PC-3 (cell line): ENCODE data around the gene ALX4. TPM values are rescaled to one million over a fixed set of nuclear protein-coding genes. Genes with fewer than 3 reads are reported as not detected.

Experiments
- ATAC-seq: fragments of 200-7000 bp; cut with Tn5 transposase; 2 replicates; pipeline ENCODE4 v1.9.1; 2020; ENCODE audit warnings: mild to moderate bottlenecking, moderate library complexity
- BruUV-seq: library from RNA; stranded (reverse); fragments of 400-500 nt; replicated peaks from 2 replicates; lab custom pipeline; 2021; lab: Mats Ljungman, UMichigan
- CTCF ChIA-PET: fragments of 300-600 bp; sonication (Branson Sonifier 250); formaldehyde crosslinking; loops from one replicate; lab custom pipeline; 2022; ENCODE audit warnings: antibody characterized with exemption; lab: Charles Lee
- POLR2A ChIA-PET: fragments of 300-600 bp; sonication (Branson Sonifier 250); formaldehyde crosslinking; loops from one replicate; lab custom pipeline; 2022; ENCODE audit warnings: antibody characterized with exemption; ENCODE audit not compliant: unreplicated experiment; lab: Charles Lee
- DNase-seq: peaks from one replicate; pipeline ENCODE4 v3.0.0-alpha.2; 2015
- H2AFZ ChIP-seq: fragments of 300-600 bp; sonication (generic); 2 replicates; pipeline ENCODE4 v1.6.0; 2016; ENCODE audit warnings: antibody characterized with exemption, low read length
- H3F3A ChIP-seq: fragments of 300-600 bp; sonication (generic); one replicate; pipeline ENCODE4 v1.6.0; 2017; ENCODE audit warnings: antibody characterized with exemption, low read length, control low read depth, mild to moderate bottlenecking; ENCODE audit not compliant: unreplicated experiment
- H3K27ac ChIP-seq: fragments of 300-600 bp; sonication (generic); 2 replicates; pipeline ENCODE4 v1.5.1; 2016; ENCODE audit warnings: mild to moderate bottlenecking, low read length
- H3K27me3 ChIP-seq: fragments of 300-600 bp; sonication (generic); 2 replicates; pipeline ENCODE4 v1.6.1; 2016; ENCODE audit warnings: low read length, mixed read lengths
- H3K36me3 ChIP-seq: fragments of 300-600 bp; sonication (generic); 2 replicates; pipeline ENCODE4 v1.6.1; 2016; ENCODE audit warnings: low read depth, mixed run types, low read length, mixed read lengths
- H3K4me1 ChIP-seq: fragments of 300-600 bp; sonication (generic); 2 replicates; pipeline ENCODE4 v1.5.1; 2016; ENCODE audit warnings: low read length; ENCODE audit not compliant: insufficient read depth
- H3K4me2 ChIP-seq: fragments of 300-600 bp; sonication (generic); 2 replicates; pipeline ENCODE4 v1.6.0; 2016; ENCODE audit warnings: low read length
- H3K4me3 ChIP-seq: fragments of 300-600 bp; sonication (generic); 2 replicates; pipeline ENCODE4 v1.5.1; 2016; ENCODE audit warnings: mild to moderate bottlenecking, low read length, mixed read lengths
- H3K79me2 ChIP-seq: fragments of 300-600 bp; sonication (generic); 2 replicates; pipeline ENCODE4 v1.6.1; 2017; ENCODE audit warnings: low read length, mixed read lengths
- H3K9ac ChIP-seq: fragments of 300-600 bp; sonication (generic); 2 replicates; pipeline ENCODE4 v1.6.0; 2016; ENCODE audit warnings: mild to moderate bottlenecking, low read length
- H3K9me2 ChIP-seq: fragments of 300-600 bp; sonication (generic); replicated peaks from 2 replicates; pipeline ENCODE4 v1.6.1; 2016; ENCODE audit warnings: mixed run types, low read length, mixed read lengths
- H3K9me3 ChIP-seq: fragments of 300-600 bp; sonication (generic); 2 replicates; pipeline ENCODE4 v1.6.1; 2016; ENCODE audit warnings: low read length, mixed read lengths
- H4K20me1 ChIP-seq: fragments of 300-600 bp; sonication (generic); 2 replicates; pipeline ENCODE4 v1.6.1; 2016; ENCODE audit warnings: low read length, mixed read lengths
- EZH2 ChIP-seq: fragments of 300-600 bp; sonication (generic); IDR thresholded peaks from one replicate; pipeline ENCODE4 v1.6.1; 2017; ENCODE audit warnings: antibody characterized with exemption, mild to moderate bottlenecking, low read length; ENCODE audit not compliant: unreplicated experiment
- EZH2phosphoT487 ChIP-seq: fragments of 300-600 bp; sonication (generic); IDR thresholded peaks from 2 replicates; pipeline ENCODE4 v1.6.1; 2018; ENCODE audit warnings: mild to moderate bottlenecking, antibody characterized with exemption, low read length, borderline replicate concordance
- intact Hi-C: fragments of 100-400 bp; cut with micrococcal nuclease; formaldehyde crosslinking; loops from 2 replicates; pipeline ENCODE4 v1.9.0; 2023
- total RNA-seq: library from RNA; depleted of rRNA; stranded (reverse); fragments of >200 nt; gene quantifications from 2 replicates; pipeline ENCODE4 v1.2.3, GENCODE V29; 2014
- TF ChIP-seq, protein P1 (sequence below): fragments of 300-600 bp; sonication (generic); conservative IDR thresholded peaks from 2 replicates; pipeline ENCODE4 v1.5.1; 2017; ENCODE audit warnings: antibody characterized with exemption, low read depth, mild to moderate bottlenecking, low read length

The ALX4 gene
- total RNA-seq, 1 experiment from 2014 or later = not detected

DNA sequence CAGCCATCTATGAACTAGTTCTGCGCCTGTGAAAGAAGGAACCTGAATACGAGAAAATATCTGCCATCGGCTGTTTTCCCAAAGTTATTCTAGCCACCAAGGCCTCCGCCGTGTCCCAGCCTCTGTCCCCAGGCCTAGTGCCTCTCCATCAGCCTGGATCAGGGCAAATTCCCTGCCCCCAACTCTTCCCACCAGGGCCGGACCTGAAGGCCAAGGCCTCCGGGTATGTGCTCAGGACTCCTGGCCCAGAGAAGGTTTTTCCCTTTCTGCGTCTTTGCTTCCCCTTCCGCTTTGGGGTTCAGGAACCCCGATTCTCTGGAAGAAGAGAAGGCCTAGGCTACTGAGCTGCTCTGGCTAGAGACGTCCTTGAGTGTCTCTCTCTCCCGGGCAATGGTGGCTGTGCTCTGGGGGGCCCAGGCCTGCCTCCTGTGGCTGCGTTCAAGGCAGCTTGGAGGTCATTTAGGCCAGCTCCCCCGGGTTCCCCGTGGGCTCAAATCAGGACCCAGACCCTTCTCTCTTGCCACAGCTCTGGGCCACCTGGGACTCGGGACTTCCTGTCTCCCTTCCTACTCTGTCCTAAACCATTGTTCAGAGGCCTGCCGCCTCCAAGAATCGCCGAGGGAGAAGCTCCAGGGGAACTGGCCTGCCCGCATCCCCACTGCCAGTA lies 1.6 kb downstream of the ALX4 start:
- intact Hi-C loops = no loop called here
- CTCF ChIA-PET = no interaction called here
- no peak overlapping the region for H3K9ac ChIP-seq
- TF ChIP-seq, protein P1, sequence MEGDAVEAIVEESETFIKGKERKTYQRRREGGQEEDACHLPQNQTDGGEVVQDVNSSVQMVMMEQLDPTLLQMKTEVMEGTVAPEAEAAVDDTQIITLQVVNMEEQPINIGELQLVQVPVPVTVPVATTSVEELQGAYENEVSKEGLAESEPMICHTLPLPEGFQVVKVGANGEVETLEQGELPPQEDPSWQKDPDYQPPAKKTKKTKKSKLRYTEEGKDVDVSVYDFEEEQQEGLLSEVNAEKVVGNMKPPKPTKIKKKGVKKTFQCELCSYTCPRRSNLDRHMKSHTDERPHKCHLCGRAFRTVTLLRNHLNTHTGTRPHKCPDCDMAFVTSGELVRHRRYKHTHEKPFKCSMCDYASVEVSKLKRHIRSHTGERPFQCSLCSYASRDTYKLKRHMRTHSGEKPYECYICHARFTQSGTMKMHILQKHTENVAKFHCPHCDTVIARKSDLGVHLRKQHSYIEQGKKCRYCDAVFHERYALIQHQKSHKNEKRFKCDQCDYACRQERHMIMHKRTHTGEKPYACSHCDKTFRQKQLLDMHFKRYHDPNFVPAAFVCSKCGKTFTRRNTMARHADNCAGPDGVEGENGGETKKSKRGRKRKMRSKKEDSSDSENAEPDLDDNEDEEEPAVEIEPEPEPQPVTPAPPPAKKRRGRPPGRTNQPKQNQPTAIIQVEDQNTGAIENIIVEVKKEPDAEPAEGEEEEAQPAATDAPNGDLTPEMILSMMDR = no peak
- TF ChIP-seq EZH2 (no peak), EZH2phosphoT487 (no peak)
- H3K9me2 ChIP-seq = no peaks in the 10 kb centered on the region
- no peaks in the 10 kb centered on the region for H3K4me1 ChIP-seq
- H3K36me3 ChIP-seq = no peaks in the 10 kb centered on the region
- ATAC-seq (no peak), DNase-seq (no peak)
- no peaks in the 10 kb centered on the region for H3K79me2 ChIP-seq
- H3K4me3 ChIP-seq = no peak overlapping the region
- H3K27ac ChIP-seq = no peak overlapping the region
- H3F3A ChIP-seq = no peaks in the 10 kb centered on the region
- no peaks in the 10 kb centered on the region for H3K9me3 ChIP-seq
- H4K20me1 ChIP-seq = no peaks in the 10 kb centered on the region
- no peak overlapping the region for H3K4me2 ChIP-seq
- BruUV-seq = no TSS peak
- POLR2A ChIA-PET = no interaction called here
- peaks cover 49% of the 10 kb centered on the region for H3K27me3 ChIP-seq
- H2AFZ ChIP-seq = no peak overlapping the region

DNA sequence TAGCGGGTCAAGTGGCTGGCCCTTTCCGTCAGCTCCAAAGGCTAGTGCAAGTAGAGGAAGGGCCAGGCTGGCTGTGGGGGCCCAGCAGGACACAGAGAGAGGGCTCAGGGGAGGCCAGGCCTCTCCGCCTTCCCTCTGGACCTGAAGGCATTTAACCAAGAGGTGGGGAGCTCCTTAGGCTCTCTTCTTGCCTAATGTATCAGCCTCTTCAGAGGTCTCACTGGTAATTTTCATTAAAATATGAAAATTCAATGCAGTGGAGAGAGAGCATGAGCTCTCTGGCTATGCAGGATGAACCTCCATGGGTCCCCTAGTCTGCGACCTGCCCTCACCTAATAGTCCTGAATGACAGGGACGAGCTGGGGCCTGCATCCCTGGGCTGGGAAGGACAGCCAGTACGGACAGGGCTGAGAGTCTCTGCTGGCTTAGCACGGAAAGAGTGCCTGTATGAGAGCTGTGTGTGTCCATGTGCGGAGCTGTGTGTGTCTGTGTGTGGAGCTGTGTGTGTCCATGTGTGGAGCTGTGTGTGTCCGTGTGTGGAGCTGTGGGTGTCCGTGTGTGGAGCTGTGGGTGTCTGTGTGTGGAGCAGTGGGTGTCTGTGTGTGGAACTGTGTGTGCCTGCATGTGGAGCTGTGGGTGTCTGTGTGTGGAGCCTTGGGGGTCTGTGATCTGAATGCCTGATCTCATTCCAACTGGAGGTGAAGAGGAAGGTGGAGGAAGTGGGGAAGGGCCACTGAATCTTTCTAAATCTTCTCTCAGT lies 2.4 kb downstream of the ALX4 start:
- no peaks in the 10 kb centered on the region for H3K4me1 ChIP-seq

More for the DNA sequence above, 2.4 kb downstream of the ALX4 start:
- DNase-seq = no peak
- Histone ChIP-seq H4K20me1 (no peaks in the 10 kb centered on the region), H3K36me3 (no peaks in the 10 kb centered on the region), H3K4me3 (no peak overlapping the region), H3K27ac (no peak overlapping the region), H3K27me3 (peaks cover 42% of the 10 kb centered on the region), H3K4me2 (no peak overlapping the region), H2AFZ (no peak overlapping the region), H3F3A (no peaks in the 10 kb centered on the region), H3K9me3 (no peaks in the 10 kb centered on the region), H3K9ac (no peak overlapping the region), H3K9me2 (no peaks in the 10 kb centered on the region), H3K79me2 (no peaks in the 10 kb centered on the region)
- ATAC-seq = no peak
- ChIA-PET POLR2A (no interaction called here), CTCF (no interaction called here)
- TF ChIP-seq EZH2phosphoT487 (no peak), EZH2 (no peak)
- TF ChIP-seq, protein P1 = no peak
- intact Hi-C loops = no loop called here
- BruUV-seq = no TSS peak
